G401 (cell line): Measurements from ENCODE around the gene WNT7B. TPM values are rescaled to one million over a fixed set of nuclear protein-coding genes. Genes with fewer than 3 reads are reported as not detected.

ENCODE experiments used
- DNase-seq: peaks from one replicate; pipeline ENCODE4 v3.0.0-alpha.2; 2015; ENCODE audit warnings: low spot score
- in situ Hi-C: cut with HindIII; loops from 2 replicates; pipeline ENCODE4 v1.10.0; 2016; ENCODE audit warnings: low sequenced_read_pairs, mixed read lengths
- total RNA-seq: library from RNA; depleted of rRNA; stranded (reverse); fragments of >200 nt; shearing (Covaris generic); gene quantifications from 2 replicates; pipeline ENCODE4 v1.2.3, GENCODE V29; 2014

The WNT7B gene
- total RNA-seq, 1 experiment from 2014 or later = not detected

DNA sequence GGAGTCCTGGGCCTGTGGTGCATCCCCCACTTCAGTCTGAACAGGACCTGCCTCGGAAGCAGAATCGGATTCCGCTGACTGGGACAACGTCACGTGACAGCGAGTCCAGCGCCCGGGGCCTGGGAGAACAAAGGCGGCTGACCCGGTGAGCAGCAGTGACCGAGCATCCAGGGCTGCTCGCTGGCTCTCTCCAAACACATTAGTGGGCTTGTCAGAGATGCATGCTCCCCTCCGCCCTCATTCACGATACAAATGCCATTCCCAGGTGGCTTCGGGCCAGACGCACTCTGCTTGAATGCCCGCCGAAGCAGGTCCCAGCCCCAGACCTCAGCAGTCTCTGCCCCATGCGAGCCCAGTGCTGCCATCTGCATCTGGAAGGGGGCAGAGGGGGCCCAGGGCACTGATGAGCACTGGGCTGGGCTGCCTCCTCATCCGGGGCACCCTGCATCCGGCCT is 91.0 kb downstream of the WNT7B start:
- no peak for DNase-seq
- in situ Hi-C loops = no loop called here

DNA sequence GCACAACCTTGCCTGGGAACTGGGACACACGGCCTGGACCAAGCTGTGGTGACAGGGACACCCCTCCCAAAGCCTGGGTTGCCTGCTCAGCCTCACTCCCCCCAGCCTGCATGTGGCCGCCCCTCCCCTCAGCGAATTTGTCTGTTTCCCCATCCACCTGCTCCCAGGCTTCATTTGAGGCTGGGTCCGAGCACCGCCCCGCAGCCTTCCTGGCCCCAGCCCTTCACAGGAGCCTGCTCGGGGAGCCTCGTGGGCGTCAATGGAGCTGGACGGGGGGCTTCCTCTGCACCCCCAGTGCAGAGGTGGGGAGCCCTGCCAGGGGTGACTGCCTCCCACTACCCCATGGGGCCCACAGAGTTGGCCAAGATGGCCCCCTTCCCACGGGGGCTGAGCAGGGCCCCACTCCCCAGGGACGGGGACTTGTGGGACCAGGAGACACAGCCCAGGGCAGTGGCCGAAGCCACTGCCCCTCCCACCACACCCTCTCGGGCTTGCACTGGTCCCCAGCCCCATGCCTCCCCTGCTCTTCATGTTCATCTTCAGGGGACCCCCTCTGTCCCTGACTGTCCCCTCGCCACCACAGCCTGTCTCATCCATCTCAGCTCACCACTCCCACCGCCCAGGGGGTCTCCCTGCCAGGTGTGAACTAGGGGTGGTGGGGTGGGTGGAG is 91.7 kb downstream of the WNT7B start:
- DNase-seq = no peak
- in situ Hi-C loops = no loop called here

DNA sequence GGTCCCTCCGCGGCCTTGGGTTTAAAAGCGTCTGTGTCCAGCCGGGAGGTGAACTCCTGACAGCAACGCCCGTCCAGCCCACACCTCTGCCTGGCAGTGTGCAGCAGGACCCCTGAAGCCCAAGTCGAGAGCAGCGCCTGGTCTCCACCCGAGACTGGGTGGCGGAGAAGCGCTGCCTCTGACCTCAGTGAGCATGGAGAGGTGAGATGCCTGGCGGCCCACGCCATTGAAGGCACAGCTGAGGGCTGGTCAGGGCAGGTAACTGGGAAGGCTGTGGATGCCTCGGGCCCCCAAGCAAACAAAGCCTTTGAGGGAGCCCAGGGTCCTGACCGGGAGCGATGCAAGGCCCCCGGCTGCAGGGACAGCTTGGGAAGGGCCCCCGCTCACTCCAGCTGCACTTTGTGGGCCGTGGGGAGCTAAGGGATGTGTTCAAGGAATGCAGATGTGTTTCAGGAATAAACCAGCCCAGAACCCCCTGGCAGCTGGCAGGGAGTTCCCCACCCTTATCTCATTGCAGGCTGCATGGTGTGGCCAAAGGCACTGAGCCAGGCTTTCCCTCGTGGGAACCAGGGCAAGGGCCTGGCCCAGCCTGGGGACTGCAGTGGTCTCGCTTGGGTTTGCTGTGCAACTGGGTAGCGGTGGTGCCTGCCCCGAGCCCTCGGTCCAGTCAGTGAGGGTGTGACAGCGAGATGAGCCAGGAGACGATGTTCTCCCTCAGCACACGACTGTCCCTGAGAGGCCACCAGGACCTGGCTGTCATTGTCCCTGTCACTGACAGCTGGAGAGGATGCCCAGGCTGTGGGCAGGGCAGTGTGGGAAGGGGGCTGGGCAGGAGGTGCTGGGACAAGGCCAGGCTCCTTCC is 92.5 kb downstream of the WNT7B start:
- DNase-seq = no peak
- in situ Hi-C loops = no loop called here

DNA sequence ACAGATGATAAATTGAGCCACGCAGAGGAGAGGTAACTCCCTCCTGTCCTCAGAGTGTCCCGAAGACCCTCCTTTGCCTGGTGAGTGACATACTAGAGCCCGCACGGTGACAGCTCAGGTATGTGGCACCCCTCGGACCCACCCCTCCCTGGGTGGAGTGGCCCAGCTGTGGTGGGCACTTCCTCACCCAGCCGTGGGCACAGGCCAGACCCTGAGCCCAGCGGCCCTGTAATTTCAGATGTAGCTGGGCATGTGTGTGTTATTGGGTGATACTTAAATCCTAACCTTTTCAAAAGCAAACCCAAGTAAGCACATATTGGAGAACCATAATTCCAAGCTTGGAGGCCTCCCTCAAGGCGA is 93.2 kb downstream of the WNT7B start:
- DNase-seq = no peak
- in situ Hi-C loops = no loop called here

DNA sequence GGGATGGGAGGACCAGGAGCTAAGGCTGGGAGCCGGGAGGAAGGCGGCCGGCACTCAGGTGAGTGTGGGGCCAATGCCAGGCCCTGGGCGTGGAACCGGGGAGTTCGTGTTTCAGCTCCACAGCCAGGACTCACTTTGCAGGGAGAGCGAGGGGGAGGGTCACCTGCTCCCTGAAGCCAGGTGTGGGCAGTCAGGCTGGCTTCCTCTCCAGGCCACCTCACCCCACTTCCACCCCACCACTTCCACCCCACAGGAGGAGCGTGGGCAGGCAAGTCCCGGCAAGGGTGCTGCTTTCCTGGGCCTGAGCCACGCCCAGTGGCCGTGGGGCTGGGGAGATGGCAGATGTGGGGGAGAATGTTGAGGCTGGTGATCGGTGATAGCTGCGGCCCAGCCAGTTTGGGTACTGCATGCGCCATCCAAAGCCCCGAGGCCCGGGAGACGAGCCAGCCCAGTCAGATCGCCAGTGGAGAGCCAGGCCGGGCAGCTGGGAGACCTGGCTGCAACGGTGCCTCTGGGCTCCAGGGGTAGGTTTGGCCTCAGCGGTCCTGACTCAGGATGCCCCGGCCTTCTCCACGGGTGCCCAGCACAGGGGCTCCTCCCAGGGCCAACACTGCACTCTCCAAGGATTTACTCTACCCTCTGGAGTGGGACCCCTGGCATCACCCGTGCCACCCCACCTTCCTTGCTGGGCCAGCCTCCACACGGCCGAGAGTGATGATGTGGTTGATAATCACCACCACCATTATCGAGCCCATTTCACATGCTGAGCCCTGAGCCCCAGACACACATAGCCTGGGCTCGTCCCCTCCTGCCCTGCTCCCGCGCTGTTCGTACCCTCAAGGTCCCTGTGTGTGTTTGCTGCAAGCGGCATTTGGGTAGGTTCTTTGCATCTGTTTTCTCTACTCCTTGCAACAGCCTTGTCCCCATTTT is 93.8 kb downstream of the WNT7B start:
- no peak for DNase-seq
- in situ Hi-C loops = no loop called here

DNA sequence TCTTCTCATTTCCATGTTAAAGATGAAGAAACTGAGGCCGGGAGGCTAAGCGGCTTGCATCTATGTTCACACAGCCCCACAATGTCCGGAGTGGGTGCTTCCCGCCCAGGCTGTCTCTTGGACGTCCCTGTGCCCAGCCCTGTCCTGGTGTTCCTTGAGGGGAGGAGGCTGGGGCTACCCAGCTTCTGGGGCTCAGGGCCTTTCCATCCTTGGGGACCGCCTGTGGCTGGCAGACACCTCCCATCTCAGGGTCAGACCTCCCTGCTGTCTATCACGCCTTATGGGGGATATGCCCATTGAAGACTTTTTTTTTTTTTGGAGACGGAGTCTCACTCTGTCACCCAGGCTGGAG is 95.5 kb downstream of the WNT7B start:
- in situ Hi-C loops = no loop called here
- no peak for DNase-seq

DNA sequence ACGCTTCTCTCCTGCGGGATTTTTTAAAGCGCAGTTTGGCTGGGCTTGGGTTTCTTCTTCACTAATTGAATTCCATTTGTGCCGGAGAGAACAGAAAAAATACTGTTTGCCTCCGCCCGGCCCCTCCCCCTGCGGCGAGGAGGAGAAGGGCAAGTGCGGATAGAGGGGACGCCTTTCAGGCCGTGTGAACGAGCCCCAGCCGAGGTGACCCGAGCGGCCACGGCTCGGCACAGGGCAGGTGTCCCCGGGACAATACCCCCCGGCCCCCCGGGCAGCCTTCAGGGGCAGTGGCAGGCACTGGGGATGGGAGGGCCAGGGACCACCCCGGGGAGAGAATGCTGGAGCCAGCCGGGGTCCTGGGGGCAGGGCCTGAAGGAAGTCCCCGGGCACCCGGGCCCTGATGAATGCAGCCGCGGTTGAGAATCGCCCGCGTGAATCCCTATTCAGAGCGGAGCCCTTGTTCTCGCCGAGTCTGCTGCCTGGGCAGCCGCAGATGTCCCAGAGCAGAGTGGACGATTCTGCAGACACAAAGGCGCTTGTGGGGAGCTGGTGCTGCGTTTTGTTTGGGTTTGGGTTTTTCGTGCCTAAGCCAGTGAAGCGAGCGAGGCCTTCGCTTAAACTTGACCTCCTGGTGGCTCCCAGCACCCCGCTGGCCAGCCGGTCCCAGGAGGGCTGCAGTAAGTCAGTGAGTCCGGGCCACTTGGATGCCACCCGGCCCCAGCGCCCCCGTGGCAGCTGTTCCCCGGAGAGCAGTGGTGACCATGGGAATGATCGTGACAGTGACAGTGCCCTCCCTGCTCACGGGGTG is 96.0 kb downstream of the WNT7B start:
- no peak for DNase-seq
- in situ Hi-C loops = no loop called here

DNA sequence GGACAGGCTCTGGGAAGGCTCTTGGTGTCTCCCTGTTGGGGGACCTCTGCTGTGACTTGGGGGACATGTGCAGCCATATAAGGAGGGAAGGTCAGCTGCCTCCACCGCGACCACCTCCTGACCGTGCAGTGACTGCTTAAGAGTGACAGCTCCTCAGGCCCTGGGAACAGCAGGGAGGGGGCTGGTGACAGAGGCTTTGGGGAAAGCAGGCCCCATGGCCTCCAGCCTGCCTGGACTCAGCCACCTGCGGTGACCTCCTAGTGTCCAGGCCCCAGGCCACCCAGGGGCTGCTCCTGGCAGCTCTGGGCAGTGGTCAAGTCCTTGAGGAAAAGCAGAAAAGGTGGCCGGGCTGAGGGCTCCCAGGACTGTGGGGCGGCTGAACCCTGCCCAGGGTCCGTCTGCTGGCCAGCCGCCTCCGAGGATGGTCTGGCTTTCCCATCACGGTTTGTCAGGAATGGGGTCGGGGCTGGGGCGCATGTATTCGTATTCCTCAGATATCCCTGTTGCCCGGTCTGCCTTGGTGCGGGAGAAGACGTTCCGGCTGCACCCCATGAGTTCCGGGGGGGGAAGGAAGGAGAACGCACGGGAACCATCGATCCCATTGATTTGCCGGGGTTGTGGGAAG is 96.8 kb downstream of the WNT7B start:
- in situ Hi-C loops = no loop called here
- DNase-seq = no peak

DNA sequence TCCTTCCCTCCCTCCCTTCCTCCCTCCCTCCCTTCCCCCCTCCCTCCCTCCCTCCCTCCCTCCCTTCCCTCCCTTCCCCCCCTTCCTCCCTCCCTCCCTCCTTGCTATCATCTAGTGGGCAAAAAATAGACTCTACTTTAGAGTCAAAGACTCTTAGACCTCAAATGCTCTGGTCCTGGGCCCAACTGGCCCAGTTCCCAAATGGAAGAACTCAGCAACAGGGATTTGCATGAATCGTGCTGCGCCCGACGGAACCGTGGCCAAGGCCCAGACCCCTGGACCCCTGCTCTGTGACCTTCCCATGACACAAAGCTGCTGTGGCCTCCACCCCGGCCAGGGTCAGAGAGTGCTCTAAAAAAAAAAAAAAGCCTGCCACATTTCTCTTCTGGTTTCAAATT is 97.4 kb downstream of the WNT7B start:
- no peak for DNase-seq
- in situ Hi-C loops = no loop called here

DNA sequence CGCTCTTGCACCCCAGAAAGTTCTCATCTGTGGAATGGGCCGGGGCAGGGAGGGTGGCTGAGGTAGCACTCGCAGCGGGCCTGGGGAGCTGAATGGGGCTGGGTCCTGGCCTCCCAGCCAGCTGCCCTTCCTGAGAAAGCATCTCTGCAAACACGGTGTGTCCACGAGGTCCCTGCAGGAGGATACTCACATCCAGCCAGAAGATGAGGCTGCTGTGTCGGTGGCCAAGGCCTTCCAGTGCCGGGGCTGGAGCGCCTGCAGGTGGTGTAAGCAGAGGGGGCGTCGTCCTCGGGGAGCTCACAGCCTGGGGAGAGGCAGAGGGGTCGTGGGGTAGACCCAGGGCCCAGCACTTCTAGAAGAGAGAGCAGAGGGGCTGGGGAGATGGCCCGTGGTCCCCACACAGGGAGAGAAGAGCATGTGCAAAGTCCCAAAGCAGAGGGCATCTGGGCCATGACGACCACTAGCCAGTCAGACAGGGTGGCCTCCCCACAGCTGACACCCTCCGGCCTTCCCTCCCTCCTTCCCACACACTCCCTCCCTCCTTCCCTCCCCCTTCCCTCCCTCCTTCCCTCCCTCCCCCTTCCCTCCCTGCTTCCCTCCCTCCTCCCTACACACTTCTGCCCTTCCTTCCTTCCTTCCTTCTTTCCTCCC is 97.9 kb downstream of the WNT7B start:
- in situ Hi-C loops = no loop called here
- no peak for DNase-seq

DNA sequence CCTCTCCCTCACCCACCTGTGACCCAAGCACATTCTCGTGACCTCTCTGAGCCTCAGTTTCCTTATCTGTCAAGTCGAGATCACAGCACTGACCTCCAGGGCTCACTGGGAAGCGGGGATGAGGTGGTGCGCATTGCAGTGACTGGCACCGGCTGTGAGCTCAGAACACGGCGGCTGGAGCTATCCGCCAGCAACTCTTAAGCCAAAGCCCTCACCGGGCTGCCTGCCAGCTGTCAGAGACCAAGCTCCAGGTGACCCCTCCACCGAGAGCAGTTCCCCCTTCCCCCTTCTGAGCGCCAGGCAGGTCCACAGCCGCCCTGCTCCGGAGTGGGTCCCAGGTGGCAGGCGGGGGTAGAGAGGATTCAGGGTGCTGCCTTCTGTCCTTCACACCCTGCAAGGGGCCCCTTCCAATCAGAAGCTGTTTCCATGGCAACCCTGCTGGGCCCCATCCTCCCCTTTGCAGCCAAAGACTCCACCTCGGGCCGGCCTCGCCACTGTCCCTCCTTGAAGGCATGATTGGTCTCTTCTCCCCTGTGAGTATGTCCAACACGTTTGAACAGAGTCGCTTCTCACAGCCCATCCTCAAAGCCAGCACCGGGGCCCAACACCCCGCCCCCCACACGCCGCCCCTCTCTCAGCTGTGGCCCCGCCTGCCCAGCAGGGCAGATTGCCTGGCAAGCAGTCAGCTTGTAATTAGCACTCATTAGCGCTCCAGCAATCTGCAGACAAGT is 98.7 kb downstream of the WNT7B start:
- in situ Hi-C loops = no loop called here
- DNase-seq = peak; percentile 23

DNA sequence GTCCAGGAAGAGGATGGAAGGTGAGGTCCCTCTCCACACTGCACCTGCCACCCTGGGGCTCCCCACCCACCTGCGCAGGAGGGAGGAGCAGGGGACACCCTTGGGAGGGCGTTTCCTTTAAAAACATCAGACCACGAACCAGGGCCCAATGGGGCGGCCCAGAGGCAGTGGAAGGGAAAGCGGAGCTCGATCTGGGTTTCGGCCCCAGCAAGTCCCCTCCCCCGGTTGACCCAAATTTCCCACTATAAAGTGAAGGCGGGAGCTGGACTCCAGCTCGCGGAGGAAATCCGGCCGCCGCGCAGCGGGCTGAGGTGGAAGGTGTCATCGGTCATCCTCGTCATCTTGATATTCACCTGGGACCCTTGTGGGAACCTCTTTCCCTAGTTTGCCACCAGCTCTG is 99.3 kb downstream of the WNT7B start:
- in situ Hi-C loops = no loop called here
- no peak for DNase-seq

DNA sequence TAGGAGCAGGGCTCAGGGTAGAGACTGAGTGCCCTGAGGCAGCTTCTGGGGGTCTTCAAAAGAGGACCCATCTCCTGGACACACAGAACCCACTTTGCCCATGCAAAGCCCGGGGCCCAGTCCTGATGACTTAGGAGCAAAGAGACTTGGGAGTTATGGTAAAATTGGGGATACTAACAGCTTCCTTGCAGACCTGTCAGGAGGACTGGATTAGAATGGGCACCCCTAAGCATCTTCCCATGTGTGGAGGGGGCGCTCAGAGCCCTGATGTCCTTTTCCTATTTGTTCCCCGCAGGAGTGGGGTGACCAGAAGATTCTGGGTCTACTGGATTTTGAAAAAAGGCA is 100.0 kb downstream of the WNT7B start:
- no peak for DNase-seq
- in situ Hi-C loops = no loop called here

DNA sequence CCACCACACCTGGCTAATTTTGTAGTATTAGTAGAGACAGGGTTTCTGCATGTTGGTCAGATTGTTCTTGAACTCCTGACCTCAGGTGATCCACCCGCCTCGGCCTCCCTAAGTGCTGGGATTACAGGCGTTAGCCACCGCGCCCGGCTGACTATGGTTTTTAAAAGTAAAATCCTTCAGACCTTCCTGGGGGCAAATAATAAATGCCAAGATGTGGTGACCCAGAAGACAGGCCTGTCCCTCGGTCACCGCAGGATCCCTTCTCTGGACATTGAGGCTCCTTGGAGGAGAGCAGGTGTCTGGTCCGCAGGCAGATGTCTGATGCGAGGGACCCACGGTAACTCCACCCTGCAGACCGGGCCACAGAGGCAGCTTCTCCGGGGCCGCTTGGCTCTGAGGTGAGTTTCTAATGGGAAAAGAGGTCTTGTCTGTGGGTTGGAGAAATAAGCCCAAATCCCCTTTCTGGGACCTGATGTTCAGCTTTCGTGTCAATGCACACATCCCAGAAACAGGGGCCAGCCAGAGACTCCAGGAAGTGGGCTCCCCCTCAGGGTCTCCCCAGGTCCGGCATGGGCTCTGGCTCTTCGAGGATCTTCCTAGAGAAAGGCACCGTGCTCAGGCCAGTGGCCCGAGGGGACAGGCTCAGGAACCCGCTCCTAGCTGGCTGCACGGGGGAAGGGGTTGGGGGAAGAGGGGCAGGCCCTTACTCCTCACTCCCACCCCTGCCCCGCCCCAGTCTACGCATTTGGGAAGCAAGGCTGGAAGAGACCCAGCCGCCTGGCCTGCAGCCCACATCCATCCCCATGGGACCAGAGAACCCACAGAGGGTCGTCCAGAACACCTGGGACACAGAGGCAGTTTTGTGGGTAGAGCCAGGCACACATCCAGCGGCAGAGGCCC is 100.6 kb downstream of the WNT7B start:
- in situ Hi-C loops = no loop called here
- DNase-seq = no peak

DNA sequence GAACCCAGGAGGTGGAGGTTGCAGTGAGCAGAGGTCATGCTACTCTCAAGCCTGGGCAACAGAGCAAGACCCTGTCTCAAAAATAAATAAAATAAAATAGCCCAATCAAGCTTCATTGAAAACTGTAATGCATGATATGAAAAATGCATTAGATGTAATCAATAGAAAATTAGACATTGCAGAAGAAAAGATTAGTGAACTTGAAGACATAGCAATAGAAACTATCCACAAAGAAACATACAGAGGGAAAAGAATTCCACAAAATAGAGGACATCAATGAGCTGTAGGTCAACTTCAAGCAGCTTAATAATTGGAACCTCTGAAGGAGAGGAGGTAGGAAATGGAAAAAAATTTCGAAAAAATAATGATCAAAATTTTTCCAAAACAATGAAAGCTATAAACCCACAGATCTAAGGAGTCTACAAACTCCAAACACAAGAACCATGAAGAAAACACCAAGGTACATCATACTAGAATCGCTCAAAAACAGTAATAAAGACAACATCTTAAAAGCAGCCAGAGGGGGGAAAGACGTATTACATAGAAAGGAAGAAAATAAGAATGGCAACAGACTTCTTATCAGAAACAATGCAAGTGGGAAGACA is 104.2 kb downstream of the WNT7B start:
- in situ Hi-C loops = no loop called here

DNA sequence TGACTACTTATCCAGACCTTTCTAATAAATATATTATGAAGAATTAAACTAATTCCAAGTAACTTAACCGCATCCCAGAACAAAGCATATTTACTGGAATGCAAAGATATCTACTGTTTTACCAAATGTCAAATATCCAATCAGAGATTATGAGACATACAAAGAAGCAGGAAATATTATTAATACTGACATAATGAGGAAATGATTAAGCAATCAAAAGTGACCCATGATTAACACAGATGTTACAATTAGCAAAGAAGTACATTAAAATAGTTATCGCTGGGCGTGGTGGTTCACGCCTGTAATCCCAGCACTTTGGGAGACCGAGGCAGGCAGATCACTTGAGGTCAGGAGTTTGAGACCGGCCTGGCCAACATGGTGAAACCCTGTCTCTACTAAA is 105.2 kb downstream of the WNT7B start:
- DNase-seq = no peak
- in situ Hi-C loops = no loop called here

More for the DNA sequence above, 104.2 kb downstream of the WNT7B start:
- no peak for DNase-seq
